Measurements from ENCODE around the gene CRYAB.

- TF ChIP-seq CTCF (IDR thresholded peaks at IDR 0.05) (no peak), EZH2 (IDR thresholded peaks at IDR 0.05) (no peak)
Observed at GRCh38 chr11:111957663-111958444, 46.3 kb upstream of the CRYAB start.
